ENCODE data around the gene ZNF12.

The ZNF12 gene

GRCh38 chr7:6658618-6659345, 48.0 kb downstream of the ZNF12 start:
- Histone ChIP-seq H3K36me3 (peaks cover 20% of the 10 kb centered on the region), H3K4me1 (ENCODE audit: control insufficient read depth in 1 of 2, insufficient read depth in 1 of 2, low read depth in 1 of 2, low read length in 1 of 2) (peaks cover 0 to 1% of the 10 kb centered on the region in 2 experiments), H3K9me3 (no peaks in the 10 kb centered on the region), H3K27me3 (peaks cover 55% of the 10 kb centered on the region), H3K27ac (no peak overlapping the region), H3K4me3 (ENCODE audit: low read depth in 1 of 2, low read length in 1 of 2) (no peak overlapping the region)
- TF ChIP-seq, protein P1, sequence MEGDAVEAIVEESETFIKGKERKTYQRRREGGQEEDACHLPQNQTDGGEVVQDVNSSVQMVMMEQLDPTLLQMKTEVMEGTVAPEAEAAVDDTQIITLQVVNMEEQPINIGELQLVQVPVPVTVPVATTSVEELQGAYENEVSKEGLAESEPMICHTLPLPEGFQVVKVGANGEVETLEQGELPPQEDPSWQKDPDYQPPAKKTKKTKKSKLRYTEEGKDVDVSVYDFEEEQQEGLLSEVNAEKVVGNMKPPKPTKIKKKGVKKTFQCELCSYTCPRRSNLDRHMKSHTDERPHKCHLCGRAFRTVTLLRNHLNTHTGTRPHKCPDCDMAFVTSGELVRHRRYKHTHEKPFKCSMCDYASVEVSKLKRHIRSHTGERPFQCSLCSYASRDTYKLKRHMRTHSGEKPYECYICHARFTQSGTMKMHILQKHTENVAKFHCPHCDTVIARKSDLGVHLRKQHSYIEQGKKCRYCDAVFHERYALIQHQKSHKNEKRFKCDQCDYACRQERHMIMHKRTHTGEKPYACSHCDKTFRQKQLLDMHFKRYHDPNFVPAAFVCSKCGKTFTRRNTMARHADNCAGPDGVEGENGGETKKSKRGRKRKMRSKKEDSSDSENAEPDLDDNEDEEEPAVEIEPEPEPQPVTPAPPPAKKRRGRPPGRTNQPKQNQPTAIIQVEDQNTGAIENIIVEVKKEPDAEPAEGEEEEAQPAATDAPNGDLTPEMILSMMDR (IDR thresholded peaks at IDR 0.05), result no peak

- peaks cover 32% of the 10 kb centered on the region for H3K27me3 ChIP-seq
- no peak overlapping the region for H3K27ac ChIP-seq
- peaks cover 12% of the 10 kb centered on the region for H3K9me3 ChIP-seq
- peaks cover 37% of the 10 kb centered on the region for H3K36me3 ChIP-seq
- H3K4me3 ChIP-seq (ENCODE audit: low read depth in 1 of 2, low read length in 1 of 2), result no peak overlapping the region
- H3K4me1 ChIP-seq (ENCODE audit: control insufficient read depth in 1 of 2, insufficient read depth in 1 of 2, low read depth in 1 of 2, low read length in 1 of 2), result no peaks in the 10 kb centered on the region
- TF ChIP-seq, protein P1 (IDR thresholded peaks at IDR 0.05), result no peak
These were observed 50.3 kb downstream of the ZNF12 start for GRCh38 chr7:6656413-6656812.

- TF ChIP-seq, protein P1 (IDR thresholded peaks at IDR 0.05), result no peak
- Histone ChIP-seq H3K27ac (no peak overlapping the region), H3K9me3 (peaks cover 12% of the 10 kb centered on the region), H3K4me3 (ENCODE audit: low read depth in 1 of 2, low read length in 1 of 2) (no peak overlapping the region), H3K4me1 (ENCODE audit: control insufficient read depth in 1 of 2, insufficient read depth in 1 of 2, low read depth in 1 of 2, low read length in 1 of 2) (no peaks in the 10 kb centered on the region), H3K27me3 (peaks cover 26% of the 10 kb centered on the region), H3K36me3 (peaks cover 41% of the 10 kb centered on the region)
These were observed 50.9 kb downstream of the ZNF12 start for GRCh38 chr7:6655636-6656385.

- H3K27ac ChIP-seq, result no peak overlapping the region
- no peaks in the 10 kb centered on the region for H3K4me1 ChIP-seq (ENCODE audit: control insufficient read depth in 1 of 2, insufficient read depth in 1 of 2, low read depth in 1 of 2, low read length in 1 of 2)
- TF ChIP-seq, protein P1 (IDR thresholded peaks at IDR 0.05), result no peak
- peaks cover 18% of the 10 kb centered on the region for H3K27me3 ChIP-seq
- no peak overlapping the region for H3K4me3 ChIP-seq (ENCODE audit: low read depth in 1 of 2, low read length in 1 of 2)
- H3K9me3 ChIP-seq, result peaks cover 12% of the 10 kb centered on the region
- H3K36me3 ChIP-seq, result peaks cover 49% of the 10 kb centered on the region
These were observed 51.7 kb downstream of the ZNF12 start for GRCh38 chr7:6654842-6655610.

DNA sequence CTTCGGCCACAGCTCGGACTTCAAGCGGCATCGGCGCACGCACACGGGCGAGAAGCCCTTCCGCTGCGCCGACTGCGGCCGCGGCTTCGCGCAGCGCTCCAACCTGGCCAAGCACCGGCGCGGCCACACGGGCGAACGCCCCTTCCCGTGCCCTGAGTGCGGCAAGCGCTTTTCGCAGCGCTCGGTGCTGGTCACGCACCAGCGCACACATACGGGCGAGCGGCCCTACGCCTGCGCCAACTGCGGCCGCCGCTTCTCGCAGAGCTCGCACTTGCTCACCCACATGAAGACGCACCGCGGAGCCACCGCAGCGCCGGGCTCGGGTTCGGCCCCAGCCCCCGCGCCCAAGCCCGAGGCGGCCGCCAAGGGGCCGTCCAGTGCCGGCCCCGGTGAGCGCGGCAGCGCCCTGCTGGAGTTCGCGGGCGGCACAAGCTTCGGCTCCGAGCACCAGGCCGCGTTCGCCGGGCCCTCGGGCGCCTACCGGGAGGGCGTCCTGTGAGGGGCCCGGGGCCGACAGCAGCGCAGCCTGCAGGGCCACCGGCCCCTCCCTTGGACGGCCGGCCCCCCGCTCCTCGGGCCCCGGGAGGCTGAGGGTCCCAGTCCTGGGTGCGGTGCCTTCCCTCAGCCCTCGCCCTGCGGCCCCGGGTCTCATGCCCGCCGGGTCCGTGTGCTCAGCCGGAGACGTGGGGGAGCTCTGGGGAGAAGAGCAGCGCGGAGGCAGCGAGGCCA, 52.5 kb downstream of the ZNF12 start:
- Histone ChIP-seq H3K36me3 (peaks cover 56% of the 10 kb centered on the region), H3K27ac (no peak overlapping the region), H3K9me3 (peaks cover 12% of the 10 kb centered on the region)

More for the DNA sequence above, 52.5 kb downstream of the ZNF12 start:
- TF ChIP-seq, protein P1 (IDR thresholded peaks at IDR 0.05), result no peak
- peaks cover 11% of the 10 kb centered on the region for H3K27me3 ChIP-seq
- no peak overlapping the region for H3K4me3 ChIP-seq (ENCODE audit: low read depth in 1 of 2, low read length in 1 of 2)
- H3K4me1 ChIP-seq (ENCODE audit: control insufficient read depth in 1 of 2, insufficient read depth in 1 of 2, low read depth in 1 of 2, low read length in 1 of 2), result no peaks in the 10 kb centered on the region

Data from neutrophil (primary cell).